ENCODE data around the gene DNAJC27. TPM values are rescaled to one million over a fixed set of nuclear protein-coding genes. Genes with fewer than 3 reads are reported as not detected.

Gene DNAJC27
- total RNA-seq, 1 experiment from 2014 or later: 4.6 TPM

- TF ChIP-seq EGR1 (IDR thresholded peaks at IDR 0.05; ENCODE audit: low read depth) (no peak), MAX (IDR thresholded peaks at IDR 0.05) (no peak), CEBPB (IDR thresholded peaks at IDR 0.05; ENCODE audit: low read depth) (no peak), SP1 (IDR thresholded peaks at IDR 0.05; ENCODE audit: low read depth) (no peak), ATF3 (IDR thresholded peaks at IDR 0.05) (no peak)
Observed at GRCh38 chr2:24950102-24950501, 21.7 kb downstream of the DNAJC27 start (continued).

- Histone ChIP-seq H3K9ac (ENCODE audit: low read length) (no peak overlapping the region), H3K9me3 (ENCODE audit: control insufficient read depth in 1 of 2, insufficient read depth in 1 of 2, low read depth in 1 of 2, low read length in 2 of 2) (no peaks in the 10 kb centered on the region), H3K27me3 (ENCODE audit: insufficient read depth, low read length) (no peaks in the 10 kb centered on the region), H4K20me1 (ENCODE audit: insufficient read depth) (no peaks in the 10 kb centered on the region), H3K27ac (ENCODE audit: low read depth, low read length) (no peak overlapping the region), H3K4me2 (ENCODE audit: low read length) (no peak overlapping the region), H3K36me3 (ENCODE audit: control insufficient read depth in 1 of 2, insufficient read depth in 2 of 2, low read length in 2 of 2) (0 out of 4 replicates have a peak, but pooled peaks cover 0 to 3% of the 10 kb centered on the region in 2 experiments), H2AFZ (ENCODE audit: low read depth, low read length, poor library complexity, severe bottlenecking) (no peak overlapping the region), H3K79me2 (ENCODE audit: insufficient read depth, low read length) (no peaks in the 10 kb centered on the region), H3K9me2 (ENCODE audit: insufficient read depth) (no peaks in the 10 kb centered on the region), H3K4me1 (ENCODE audit: control insufficient read depth in 1 of 2, insufficient read depth in 2 of 2, low read length in 2 of 2) (no peaks in the 10 kb centered on the region), H3K4me3 (replicated peaks in 1 of 2; ENCODE audit: low read depth in 1 of 2, low read length in 2 of 2) (no peak overlapping the region)
- no peak for DNase-seq (ENCODE audit: low read depth, low spot score)
- ChIA-PET POLR2A (no interaction called here), CTCF (no interaction called here), RAD21 (ENCODE audit: low non-redundant PET in 1 of 2, low total read pairs in 2 of 2, uncharacterized antibody in 2 of 2, unreplicated experiment in 2 of 2) (no interaction called here)
- ATAC-seq: no peak
- no TSS peak for BruUV-seq (replicated peaks)
- no peak for TF ChIP-seq MAX (IDR thresholded peaks at IDR 0.05)
- no peak for TF ChIP-seq JUND (IDR thresholded peaks at IDR 0.05)
- no peak for TF ChIP-seq POLR2AphosphoS5 (IDR thresholded peaks at IDR 0.05; ENCODE audit: low read depth, low read length)
- no peak for TF ChIP-seq ATF3 (IDR thresholded peaks at IDR 0.05)
- TF ChIP-seq ELF1 (IDR thresholded peaks at IDR 0.05; ENCODE audit: borderline replicate concordance, low read depth): no peak
- TF ChIP-seq ZNF274 (IDR thresholded peaks at IDR 0.05; ENCODE audit: low read depth, low read length): no peak
- no peak for TF ChIP-seq SP1 (IDR thresholded peaks at IDR 0.05; ENCODE audit: low read depth)
- TF ChIP-seq ZFX (IDR thresholded peaks at IDR 0.05): no peak
- TF ChIP-seq EGR1 (IDR thresholded peaks at IDR 0.05; ENCODE audit: low read depth): no peak
- no peak for TF ChIP-seq SRF (IDR thresholded peaks at IDR 0.05; ENCODE audit: low read depth)
- no peak for TF ChIP-seq ZBTB33 (IDR thresholded peaks at IDR 0.05; ENCODE audit: extremely low read depth, insufficient replicate concordance, low read length)
- no peak for TF ChIP-seq YY1 (IDR thresholded peaks at IDR 0.05; ENCODE audit: extremely low read depth, insufficient replicate concordance, low read depth, low read length)
- no peak for TF ChIP-seq EZH2 (IDR thresholded peaks at IDR 0.05)
- TF ChIP-seq FOSL1 (IDR thresholded peaks at IDR 0.05; ENCODE audit: low read depth): no peak
- TF ChIP-seq TCF7L2 (IDR thresholded peaks at IDR 0.05; ENCODE audit: borderline replicate concordance, extremely low read depth, insufficient read depth, insufficient read length): no peak
- no peak for TF ChIP-seq CBX3 (IDR thresholded peaks at IDR 0.05; ENCODE audit: low read depth)
- TF ChIP-seq CTCF (IDR thresholded peaks at IDR 0.05 in 2 of 3, conservative IDR thresholded peaks at IDR 0.05 in 1 of 3; ENCODE audit: borderline replicate concordance in 1 of 3, insufficient read depth in 1 of 3, low read depth in 2 of 3, low read length in 2 of 3): no peak
- intact Hi-C loops (cut with micrococcal nuclease): no loop called here
Observed at GRCh38 chr2:24948506-24948905, 23.2 kb downstream of the DNAJC27 start.

Measured in HCT116 (cell line).